SK-N-SH (cell line): Measurements from ENCODE around the gene KLF17. TPM values are rescaled to one million over a fixed set of nuclear protein-coding genes. Genes with fewer than 3 reads are reported as not detected.

Source experiments
- CTCF ChIA-PET: fragments of 300-600, 350-600 bp; formaldehyde crosslinking; extraction: SDS; loops from one replicate; lab custom pipeline; 2021; lab: Yijun Ruan, JAX
- POLR2A ChIA-PET: fragments of 350-600 bp; sonication (Branson Sonifier 250); formaldehyde crosslinking; extraction: SDS; loops from one replicate; lab custom pipeline; 2020; ENCODE audit warnings: antibody characterized with exemption, inconsistent platforms; lab: Yijun Ruan, JAX
- DNase-seq: peaks from one replicate; pipeline ENCODE4 v3.0.0; 2012
- H2AFZ ChIP-seq: fragments of 200-600 bp; sonication (generic); 2 replicates; pipeline ENCODE4 v1.8.1; 2016; ENCODE audit warnings: antibody characterized with exemption, mild to moderate bottlenecking, low read depth
- H3F3A ChIP-seq: fragments of 200-600 bp; sonication (generic); replicated peaks from 2 replicates; pipeline ENCODE3; 2016; ENCODE audit warnings: antibody characterized with exemption, mild to moderate bottlenecking; ENCODE audit not compliant: insufficient read depth
- H3K27ac ChIP-seq, 2 experiments: fragments of 200-500 bp in 1 of 2; fragments of 200-600 bp in 1 of 2; sonication (Bioruptor generic) in 1 of 2; sonication (generic), shearing (Covaris generic) in 1 of 2; 2 replicates each; pipeline versions ENCODE4 v1.5.1 to v1.6.1; 2014 to 2016; ENCODE audit warnings: low read depth in 2 of 2, inconsistent platforms in 1 of 2, low read length in 1 of 2, mild to moderate bottlenecking in 1 of 2, mixed read lengths in 1 of 2
- H3K27me3 ChIP-seq: fragments of 200-600 bp; sonication (generic), shearing (Covaris generic); 2 replicates; pipeline ENCODE4 v1.6.1; 2016; ENCODE audit warnings: mixed run types; ENCODE audit not compliant: insufficient read depth
- H3K36me3 ChIP-seq, 2 experiments: fragments of 200-500 bp in 1 of 2; fragments of 200-600 bp in 1 of 2; sonication (Bioruptor generic) in 1 of 2; sonication (generic) in 1 of 2; replicated peaks in 1 of 2; 2 replicates each; pipeline versions ENCODE3 to v1.5.1; 2014 to 2016; ENCODE audit warnings: low read length in 1 of 2, mild to moderate bottlenecking in 1 of 2; ENCODE audit not compliant: insufficient read depth in 2 of 2, control insufficient read depth in 1 of 2
- H3K4me1 ChIP-seq, 2 experiments: fragments of 200-500 bp in 1 of 2; fragments of 200-600 bp in 1 of 2; sonication (Bioruptor generic) in 1 of 2; sonication (generic), shearing (Covaris generic) in 1 of 2; 2 replicates each; pipeline versions ENCODE4 v1.5.1 to v1.6.1; 2014 to 2016; ENCODE audit warnings: low read depth in 1 of 2, low read length in 1 of 2, mixed run types in 1 of 2; ENCODE audit not compliant: insufficient read depth in 2 of 2, control insufficient read depth in 1 of 2
- H3K4me2 ChIP-seq: fragments of 200-600 bp; sonication (generic), shearing (Covaris generic); 2 replicates; pipeline ENCODE4 v1.6.1; 2017; ENCODE audit warnings: mixed run types
- H3K4me3 ChIP-seq, 2 experiments: fragments of 200-500 bp in 1 of 2; fragments of 200-600 bp in 1 of 2; sonication (Bioruptor generic) in 1 of 2; sonication (generic), shearing (Covaris generic) in 1 of 2; 2 replicates each; pipeline versions ENCODE4 v1.5.1 to v1.8.1; 2014 to 2016; ENCODE audit warnings: low read depth in 2 of 2, inconsistent platforms in 1 of 2, low read length in 1 of 2, mild to moderate bottlenecking in 1 of 2, mixed read lengths in 1 of 2, moderate library complexity in 1 of 2
- H3K79me2 ChIP-seq: fragments of 200-600 bp; sonication (generic); 2 replicates; pipeline ENCODE4 v1.8.1; 2017; ENCODE audit warnings: mild to moderate bottlenecking; ENCODE audit not compliant: insufficient read depth
- H3K9ac ChIP-seq: fragments of 200-600 bp; sonication (generic); 2 replicates; pipeline ENCODE4 v1.6.1; 2017; ENCODE audit warnings: mixed run types
- H3K9me2 ChIP-seq: fragments of 200-600 bp; sonication (generic); 2 replicates; pipeline ENCODE4 v1.6.1; 2017; ENCODE audit warnings: mixed run types
- H3K9me3 ChIP-seq: fragments of 200-600 bp; sonication (generic); 2 replicates; pipeline ENCODE4 v1.6.1; 2017; ENCODE audit warnings: mixed run types, mild to moderate bottlenecking, moderate library complexity
- H4K20me1 ChIP-seq: fragments of 200-600 bp; sonication (generic); 2 replicates; pipeline ENCODE4 v1.6.1; 2017; ENCODE audit warnings: mild to moderate bottlenecking, mixed run types; ENCODE audit not compliant: insufficient read depth
- CHD2 ChIP-seq: fragments of 150-350 bp; IDR thresholded peaks from 2 replicates; pipeline ENCODE4 v1.6.1; 2018; ENCODE audit warnings: low read length; ENCODE audit not compliant: partially characterized antibody
- EZH2phosphoT487 ChIP-seq: fragments of 200-600 bp; sonication (generic); IDR thresholded peaks from 2 replicates; pipeline ENCODE4 v1.6.1; 2017; ENCODE audit warnings: low read depth, mixed run types, mild to moderate bottlenecking, antibody characterized with exemption, moderate library complexity, borderline replicate concordance
- FOSL2 ChIP-seq: IDR thresholded peaks from 2 replicates; pipeline ENCODE4 v1.4.0; 2012; ENCODE audit warnings: low read depth, mild to moderate bottlenecking, moderate library complexity, borderline replicate concordance
- FOXJ3 ChIP-seq: sonication (generic); formaldehyde crosslinking; IDR thresholded peaks from 2 replicates; pipeline ENCODE4 v1.5.1; 2020; ENCODE audit warnings: mild to moderate bottlenecking, missing genetic modification reagents
- FOXM1 ChIP-seq: IDR thresholded peaks from 2 replicates; pipeline ENCODE4 v1.4.0; 2012; ENCODE audit warnings: low read depth, mild to moderate bottlenecking
- GABPA ChIP-seq: IDR thresholded peaks from 2 replicates; pipeline ENCODE4 v1.4.0; 2012; ENCODE audit warnings: low read depth, mild to moderate bottlenecking
- JUND ChIP-seq: IDR thresholded peaks from 2 replicates; pipeline ENCODE4 v1.4.0; 2012
- MEF2A ChIP-seq: IDR thresholded peaks from 2 replicates; pipeline ENCODE4 v1.4.0; 2012; ENCODE audit warnings: low read depth, borderline replicate concordance
- MXI1 ChIP-seq: IDR thresholded peaks from 2 replicates; pipeline ENCODE4 v1.6.1; 2012; ENCODE audit warnings: mild to moderate bottlenecking, low read depth, low read length, improper control_type of control experiment
- NRF1 ChIP-seq: IDR thresholded peaks from 2 replicates; pipeline ENCODE4 v1.6.1; 2012; ENCODE audit warnings: low read depth, mild to moderate bottlenecking, low read length
- PBX3 ChIP-seq: IDR thresholded peaks from 2 replicates; pipeline ENCODE4; 2012
- POLR2AphosphoS5 ChIP-seq: IDR thresholded peaks from 2 replicates; pipeline ENCODE4 v1.6.1; 2012; ENCODE audit warnings: low read depth, low read length
- RAD21 ChIP-seq: IDR thresholded peaks from 2 replicates; pipeline ENCODE4 v1.6.1; 2012; ENCODE audit warnings: mild to moderate bottlenecking, low read length
- RXRA ChIP-seq: IDR thresholded peaks from 2 replicates; pipeline ENCODE4 v1.4.0; 2012; ENCODE audit warnings: low read depth, mild to moderate bottlenecking, borderline replicate concordance
- SIN3A ChIP-seq: IDR thresholded peaks from 2 replicates; pipeline ENCODE4 v1.6.1; 2012; ENCODE audit warnings: low read depth, mild to moderate bottlenecking, low read length, moderate library complexity, borderline replicate concordance
- SMC3 ChIP-seq: IDR thresholded peaks from 2 replicates; pipeline ENCODE4 v1.6.1; 2012; ENCODE audit warnings: low read depth, low read length, improper control_type of control experiment
- TAF1 ChIP-seq: IDR thresholded peaks from 2 replicates; pipeline ENCODE4 v1.6.1; 2012; ENCODE audit warnings: low read depth, mild to moderate bottlenecking, low read length, moderate library complexity, borderline replicate concordance
- TCF12 ChIP-seq: IDR thresholded peaks from 2 replicates; pipeline ENCODE4 v1.4.0; 2012
- TEAD4 ChIP-seq: IDR thresholded peaks from 2 replicates; pipeline ENCODE4 v1.4.0; 2012; ENCODE audit warnings: mild to moderate bottlenecking, borderline replicate concordance; ENCODE audit not compliant: insufficient read depth
- YY1 ChIP-seq: IDR thresholded peaks from 2 replicates; pipeline ENCODE4 v1.4.0; 2012; ENCODE audit warnings: low read depth, mild to moderate bottlenecking
- WGBS: methylation state at CpG from one replicate; pipeline ENCODE4 v1.1.6; 2017; ENCODE audit warnings: low lambda C conversion rate; 5-methylcytosine and 5-hydroxymethylcytosine counted together
- polyA plus RNA-seq, 3 experiments: library from polyadenylated mRNA; depleted of rRNA; stranded (reverse); fragments of >200 nt; gene quantifications; 2 replicates each; pipeline ENCODE4 v1.2.3, GENCODE V29; 2012
- TF ChIP-seq, protein P1 (sequence below): fragments of 150-350 bp; IDR thresholded peaks from 2 replicates; pipeline ENCODE4 v1.6.1; 2016; ENCODE audit warnings: mild to moderate bottlenecking, low read depth, low read length
- TF ChIP-seq, protein P2 (sequence below): IDR thresholded peaks from 2 replicates; pipeline ENCODE4 v1.4.0; 2012; ENCODE audit warnings: low read depth, borderline replicate concordance
- TF ChIP-seq, protein P3 (sequence below): IDR thresholded peaks from 2 replicates; pipeline ENCODE4 v1.4.0; 2012; ENCODE audit warnings: low read depth
- TF ChIP-seq, protein P4 (sequence below): IDR thresholded peaks from 2 replicates; pipeline ENCODE4 v1.4.0; 2012; ENCODE audit warnings: low read depth, borderline replicate concordance

KLF17 gene
- polyA plus RNA-seq, 1 of the 3 experiments (the other 2 are of a cell fraction), result 0.21 TPM

- no peaks in the 10 kb centered on the region for H3K79me2 ChIP-seq
- no peaks in the 10 kb centered on the region for H3K36me3 ChIP-seq
- H3K4me1 ChIP-seq, result no peaks in the 10 kb centered on the region
- POLR2A ChIA-PET, result interaction anchor here (0.6 kb wide), 1 partner anchor 8 kb away, joined by 3 read pairs; no protein-coding TSS in a partner anchor
- H3K4me3 ChIP-seq, result no peak overlapping the region
- H3K27me3 ChIP-seq, result no peaks in the 10 kb centered on the region
- no peaks in the 10 kb centered on the region for H4K20me1 ChIP-seq
- TF ChIP-seq, protein P1, sequence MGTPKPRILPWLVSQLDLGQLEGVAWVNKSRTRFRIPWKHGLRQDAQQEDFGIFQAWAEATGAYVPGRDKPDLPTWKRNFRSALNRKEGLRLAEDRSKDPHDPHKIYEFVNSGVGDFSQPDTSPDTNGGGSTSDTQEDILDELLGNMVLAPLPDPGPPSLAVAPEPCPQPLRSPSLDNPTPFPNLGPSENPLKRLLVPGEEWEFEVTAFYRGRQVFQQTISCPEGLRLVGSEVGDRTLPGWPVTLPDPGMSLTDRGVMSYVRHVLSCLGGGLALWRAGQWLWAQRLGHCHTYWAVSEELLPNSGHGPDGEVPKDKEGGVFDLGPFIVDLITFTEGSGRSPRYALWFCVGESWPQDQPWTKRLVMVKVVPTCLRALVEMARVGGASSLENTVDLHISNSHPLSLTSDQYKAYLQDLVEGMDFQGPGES, result no peak
- TF ChIP-seq RXRA (no peak), YY1 (no peak), TCF12 (no peak), JUND (no peak), MXI1 (no peak), FOXM1 (no peak), PBX3 (no peak), SIN3A (no peak), RAD21 (no peak), MEF2A (no peak), SMC3 (no peak), FOXJ3 (CRISPR knock-in tag) (no peak), FOSL2 (no peak), GABPA (no peak), TAF1 (no peak), NRF1 (no peak), CHD2 (no peak), TEAD4 (no peak)
- no peaks in the 10 kb centered on the region for H3F3A ChIP-seq
- H3K9me3 ChIP-seq, result no peaks in the 10 kb centered on the region
- no peaks in the 10 kb centered on the region for H3K9me2 ChIP-seq
- H3K4me2 ChIP-seq, result no peak overlapping the region
- no peak for DNase-seq
- 57% methylated on average over 2 of the region's 2 CpGs for WGBS
- H2AFZ ChIP-seq, result no peak overlapping the region
- no peak overlapping the region for H3K27ac ChIP-seq
- CTCF ChIA-PET, result interaction anchor here (0.9 kb wide), 1 partner anchor 15 kb away, joined by 3 read pairs; no protein-coding TSS in a partner anchor
- H3K9ac ChIP-seq, result no peak overlapping the region
These were observed 17.3 kb downstream of the KLF17 start for GRCh38 chr1:44135886-44136285.

GRCh38 chr1:44138239-44138638, 19.6 kb downstream of the KLF17 start:
- no peak for DNase-seq
- Histone ChIP-seq H3K9me3 (no peaks in the 10 kb centered on the region), H3K4me2 (no peak overlapping the region), H3K9ac (no peak overlapping the region), H3K4me3 (no peak overlapping the region), H3F3A (no peaks in the 10 kb centered on the region), H3K27ac (no peak overlapping the region), H3K4me1 (no peaks in the 10 kb centered on the region), H3K79me2 (no peaks in the 10 kb centered on the region), H4K20me1 (no peaks in the 10 kb centered on the region), H2AFZ (no peak overlapping the region), H3K9me2 (no peaks in the 10 kb centered on the region), H3K36me3 (no peaks in the 10 kb centered on the region), H3K27me3 (no peaks in the 10 kb centered on the region)
- WGBS, result 73% methylated on average over 3 of the region's 3 CpGs
- ChIA-PET CTCF (no interaction called here), POLR2A (no interaction called here)
- no peak for TF ChIP-seq EZH2phosphoT487
- TF ChIP-seq SIN3A, result no peak
- TF ChIP-seq GABPA, result no peak
- no peak for TF ChIP-seq POLR2AphosphoS5
- no peak for TF ChIP-seq TCF12
- no peak for TF ChIP-seq FOXM1
- TF ChIP-seq, protein P2, sequence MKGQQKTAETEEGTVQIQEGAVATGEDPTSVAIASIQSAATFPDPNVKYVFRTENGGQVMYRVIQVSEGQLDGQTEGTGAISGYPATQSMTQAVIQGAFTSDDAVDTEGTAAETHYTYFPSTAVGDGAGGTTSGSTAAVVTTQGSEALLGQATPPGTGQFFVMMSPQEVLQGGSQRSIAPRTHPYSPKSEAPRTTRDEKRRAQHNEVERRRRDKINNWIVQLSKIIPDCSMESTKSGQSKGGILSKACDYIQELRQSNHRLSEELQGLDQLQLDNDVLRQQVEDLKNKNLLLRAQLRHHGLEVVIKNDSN, result no peak
- TF ChIP-seq, protein P3, sequence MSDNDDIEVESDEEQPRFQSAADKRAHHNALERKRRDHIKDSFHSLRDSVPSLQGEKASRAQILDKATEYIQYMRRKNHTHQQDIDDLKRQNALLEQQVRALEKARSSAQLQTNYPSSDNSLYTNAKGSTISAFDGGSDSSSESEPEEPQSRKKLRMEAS, result no peak
- TF ChIP-seq FOXJ3 (CRISPR knock-in tag), result no peak
- TF ChIP-seq, protein P4, sequence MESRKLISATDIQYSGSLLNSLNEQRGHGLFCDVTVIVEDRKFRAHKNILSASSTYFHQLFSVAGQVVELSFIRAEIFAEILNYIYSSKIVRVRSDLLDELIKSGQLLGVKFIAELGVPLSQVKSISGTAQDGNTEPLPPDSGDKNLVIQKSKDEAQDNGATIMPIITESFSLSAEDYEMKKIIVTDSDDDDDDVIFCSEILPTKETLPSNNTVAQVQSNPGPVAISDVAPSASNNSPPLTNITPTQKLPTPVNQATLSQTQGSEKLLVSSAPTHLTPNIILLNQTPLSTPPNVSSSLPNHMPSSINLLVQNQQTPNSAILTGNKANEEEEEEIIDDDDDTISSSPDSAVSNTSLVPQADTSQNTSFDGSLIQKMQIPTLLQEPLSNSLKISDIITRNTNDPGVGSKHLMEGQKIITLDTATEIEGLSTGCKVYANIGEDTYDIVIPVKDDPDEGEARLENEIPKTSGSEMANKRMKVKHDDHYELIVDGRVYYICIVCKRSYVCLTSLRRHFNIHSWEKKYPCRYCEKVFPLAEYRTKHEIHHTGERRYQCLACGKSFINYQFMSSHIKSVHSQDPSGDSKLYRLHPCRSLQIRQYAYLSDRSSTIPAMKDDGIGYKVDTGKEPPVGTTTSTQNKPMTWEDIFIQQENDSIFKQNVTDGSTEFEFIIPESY, result no peak
- no peak for TF ChIP-seq NRF1
- no peak for TF ChIP-seq TAF1
- no peak for TF ChIP-seq MXI1
